Renal pelvis (tissue), 12 donors: Measurements from ENCODE around the gene INTS6L. TPM values are rescaled to one million over a fixed set of nuclear protein-coding genes. Genes with fewer than 3 reads are reported as not detected.
A peak's percentile ranks its signal among the peaks of the same experiment; 100 is the strongest.

Experiments used
- DNase-seq: peaks from one replicate; pipeline ENCODE4 v3.0.0-alpha.2; 2013
- long read RNA-seq, 16 experiments: transcript quantifications; one replicate each; lab custom pipeline, GENCODE V29; 2026
- polyA plus RNA-seq, 3 donors: library from polyadenylated mRNA; unstranded; fragments of 120-200 nt; gene quantifications; one replicate each; pipeline ENCODE4 v1.2.1, GENCODE V29; 2013; ENCODE audit not compliant: insufficient read length in 3 of 3

Gene INTS6L
- polyA plus RNA-seq = 10 to 100 TPM; 20.3 to 27.3 (median 27.3) TPM
- long read RNA-seq, donor 1, partial matches to known transcripts = 0 of 1 reads
- long read RNA-seq, donor 1, other reads (novel, unspliced or antisense) = 0 of 1 reads
- long read RNA-seq, donor 2 = 0 reads
- long read RNA-seq, donor 3 = 0 reads
- long read RNA-seq, donor 4 = 0 reads
- long read RNA-seq, donor 5 = 0 reads
- long read RNA-seq, donor 6, partial matches to known transcripts = 0 of 1 reads
- long read RNA-seq, donor 6, other reads (novel, unspliced or antisense) = 0 of 1 reads
- long read RNA-seq, donor 7, partial matches to known transcripts = 0 of 1 reads
- long read RNA-seq, donor 7, other reads (novel, unspliced or antisense) = 0 of 1 reads
- long read RNA-seq, donor 8, partial matches to known transcripts = 0 of 1 reads
- long read RNA-seq, donor 8, other reads (novel, unspliced or antisense) = 0 of 1 reads
- long read RNA-seq, donor 9 = 0 reads
- long read RNA-seq, donor 10, partial matches to known transcripts = 0 of 1 reads
- long read RNA-seq, donor 10, other reads (novel, unspliced or antisense) = 0 of 1 reads
- long read RNA-seq, donor 11 = 0 reads
- long read RNA-seq, donor 12, partial matches to known transcripts = 6 of 7 reads
- long read RNA-seq, donor 12, other reads (novel, unspliced or antisense) = 0 of 7 reads
- long read RNA-seq, donor 13 = 0 reads
- long read RNA-seq, donor 14, partial matches to known transcripts = 0 of 2 reads
- long read RNA-seq, donor 14, other reads (novel, unspliced or antisense) = 0 of 2 reads
- long read RNA-seq, donor 15, partial matches to known transcripts = 7 of 7 reads
- long read RNA-seq, donor 15, other reads (novel, unspliced or antisense) = 0 of 7 reads
- long read RNA-seq, donor 16, partial matches to known transcripts = 0 of 1 reads
- long read RNA-seq, donor 16, other reads (novel, unspliced or antisense) = 0 of 1 reads

GRCh38 chrX:135520553-135521404 lies at the start of gene INTS6L:
Gene INTS6L, plus strand, starts transcription at chrX:135520660. Its CDS starts 333 bp downstream, at chrX:135520993.
- peak; percentile 89 for DNase-seq

- no peak for DNase-seq
Observed at GRCh38 chrX:135476378-135476777, 44.1 kb upstream of the INTS6L start.

- peak; percentile 67 for DNase-seq
Observed at GRCh38 chrX:135477576-135477975, 42.9 kb upstream of the INTS6L start.

- no peak for DNase-seq
Observed at GRCh38 chrX:135480076-135480475, 40.4 kb upstream of the INTS6L start.

GRCh38 chrX:135481696-135482179 lies 38.7 kb upstream of the INTS6L start:
- no peak for DNase-seq

GRCh38 chrX:135484641-135485289 lies 35.7 kb upstream of the INTS6L start:
- peak; percentile 14 for DNase-seq

GRCh38 chrX:135489542-135489941 lies 30.9 kb upstream of the INTS6L start:
- DNase-seq = no peak

GRCh38 chrX:135490979-135491514 lies 29.4 kb upstream of the INTS6L start:
- no peak for DNase-seq

GRCh38 chrX:135494453-135494852 lies 26.0 kb upstream of the INTS6L start:
- no peak for DNase-seq

- no peak for DNase-seq
Observed at GRCh38 chrX:135497736-135498135, 22.7 kb upstream of the INTS6L start.

- DNase-seq = no peak
Observed at GRCh38 chrX:135498236-135498635, 22.2 kb upstream of the INTS6L start.

- no peak for DNase-seq
Observed at GRCh38 chrX:135505351-135505750, 15.1 kb upstream of the INTS6L start.

- no peak for DNase-seq
Observed at GRCh38 chrX:135509885-135510284, 10.6 kb upstream of the INTS6L start.

- no peak for DNase-seq
Observed at GRCh38 chrX:135512508-135513129, 7.8 kb upstream of the INTS6L start.

- DNase-seq = no peak
Observed at GRCh38 chrX:135513130-135513515, 7.3 kb upstream of the INTS6L start.

- no peak for DNase-seq
Observed at GRCh38 chrX:135516376-135516775, 4.1 kb upstream of the INTS6L start.

GRCh38 chrX:135518161-135518560 lies 2.3 kb upstream of the INTS6L start:
- no peak for DNase-seq

- peak; percentile 40 for DNase-seq
Observed at GRCh38 chrX:135520022-135520552, 373 bp upstream of the INTS6L start.

GRCh38 chrX:135521405-135522131 lies 1.1 kb downstream of the INTS6L start:
- peak; percentile 88 for DNase-seq
